Endometrial microvascular endothelial cells (primary cell): Measurements from ENCODE around the gene MAPRE3. TPM values are rescaled to one million over a fixed set of nuclear protein-coding genes. Genes with fewer than 3 reads are reported as not detected.
"Not testable (repeated sequence)": the region's sequence is repeated elsewhere in the genome, so short reads cannot be mapped to it uniquely, and the experiment has no call there.

Source experiments
- in situ Hi-C: cut with HindIII; loops from 2 replicates; pipeline ENCODE4 v1.10.0; 2017; ENCODE audit warnings: low sequenced_read_pairs, low pct_unique_long_range_greater_than_20kb; ENCODE audit errors: inconsistent ontology term
- total RNA-seq: library from RNA; depleted of rRNA; stranded (reverse); fragments of >200 nt; gene quantifications from one replicate; pipeline ENCODE4 v1.2.3, GENCODE V29; 2015; ENCODE audit errors: inconsistent ontology term

The MAPRE3 gene
- total RNA-seq, 1 donor from 2014 or later: 2.6 TPM

- in situ Hi-C loops: no loop called here
These were observed 104.5 kb downstream of the MAPRE3 start for GRCh38 chr2:27074738-27075565.

- in situ Hi-C loops: not testable (repeated sequence)
These were observed 105.1 kb downstream of the MAPRE3 start for GRCh38 chr2:27075566-27075871.

DNA sequence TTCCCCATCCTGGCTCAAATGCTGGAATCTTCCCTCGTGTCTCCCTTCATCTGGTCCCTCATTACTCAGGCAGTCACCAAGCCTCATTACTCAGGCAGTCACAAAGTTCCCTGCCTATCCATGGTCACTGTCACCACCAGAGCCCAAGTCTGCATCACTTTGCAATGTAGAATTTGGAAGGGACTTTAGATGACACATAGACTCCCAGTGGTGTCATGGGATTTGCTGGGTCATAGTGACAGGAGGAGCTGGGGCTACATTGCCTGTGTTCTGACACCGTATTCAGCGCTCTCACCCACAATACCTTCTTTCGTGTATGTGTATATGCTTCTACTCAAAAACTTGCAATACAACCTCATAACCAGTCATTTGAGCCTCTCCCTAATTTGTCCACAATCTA is 105.9 kb downstream of the MAPRE3 start:
- in situ Hi-C loops: no loop called here

Other genes with a start within 250 kb of the MAPRE3 start
- 49.4 TPM for gene SLC35F6, start 206.4 kb upstream of the MAPRE3 start, total RNA-seq
- 11.5 TPM for gene CENPA, start 184.6 kb upstream of the MAPRE3 start, total RNA-seq
- gene DPYSL5, start 122.5 kb upstream of the MAPRE3 start, total RNA-seq: not detected
- 50.4 TPM for gene TMEM214, start 62.3 kb downstream of the MAPRE3 start, total RNA-seq
- gene AGBL5, start 81.0 kb downstream of the MAPRE3 start, total RNA-seq: 13.2 TPM
- gene OST4, start 101.0 kb downstream of the MAPRE3 start, total RNA-seq: 378 TPM
- 1.5 TPM for gene EMILIN1, start 108.0 kb downstream of the MAPRE3 start, total RNA-seq
- 4.6 TPM for gene KHK, start 116.1 kb downstream of the MAPRE3 start, total RNA-seq
- not detected for gene CGREF1, start 148.5 kb downstream of the MAPRE3 start, total RNA-seq
- gene ABHD1, start 153.2 kb downstream of the MAPRE3 start, total RNA-seq: not detected
- 59.5 TPM for gene PREB, start 164.0 kb downstream of the MAPRE3 start, total RNA-seq
- not detected for gene PRR30, start 168.8 kb downstream of the MAPRE3 start, total RNA-seq
- gene TCF23, start 178.4 kb downstream of the MAPRE3 start, total RNA-seq: not detected
- 134 TPM for gene ATRAID, start 241.4 kb downstream of the MAPRE3 start, total RNA-seq
- 80.6 TPM for gene SLC5A6, start 241.6 kb downstream of the MAPRE3 start, total RNA-seq
- 82.7 TPM for gene CAD, start 246.7 kb downstream of the MAPRE3 start, total RNA-seq